Stimulated activated CD8-positive, alpha-beta memory T cell treated with anti-CD3 and anti-CD28 coated beads, Interleukin-7, amount 100 ng/mL, for 4 hours (primary cell): ENCODE measurements around the gene PIH1D1.

ENCODE experiments used
- DNase-seq, 2 donors: peaks; one replicate each; pipeline ENCODE4 v3.0.0-alpha.2; 2020; ENCODE audit warnings: low read depth in 2 of 2

Gene PIH1D1

GRCh38 chr19:49420227-49420626 lies 31.4 kb downstream of the PIH1D1 start:
- DNase-seq, result no peak

GRCh38 chr19:49419173-49419572 lies 32.4 kb downstream of the PIH1D1 start:
- no peak for DNase-seq

GRCh38 chr19:49418511-49418910 lies 33.1 kb downstream of the PIH1D1 start:
- no peak for DNase-seq

- no peak for DNase-seq
Observed at GRCh38 chr19:49417088-49417487, 34.5 kb downstream of the PIH1D1 start.

GRCh38 chr19:49415810-49416200 lies 35.8 kb downstream of the PIH1D1 start:
- DNase-seq, result no peak

- DNase-seq, result no peak
Observed at GRCh38 chr19:49415102-49415809, 36.4 kb downstream of the PIH1D1 start.

- no peak for DNase-seq
Observed at GRCh38 chr19:49414256-49414655, 37.4 kb downstream of the PIH1D1 start.

- DNase-seq, result no peak
Observed at GRCh38 chr19:49413348-49413747, 38.3 kb downstream of the PIH1D1 start.

GRCh38 chr19:49411681-49412326 lies 39.8 kb downstream of the PIH1D1 start:
- no peak for DNase-seq

- no peak for DNase-seq
Observed at GRCh38 chr19:49409441-49410029, 42.1 kb downstream of the PIH1D1 start.

GRCh38 chr19:49408816-49409440 lies 42.7 kb downstream of the PIH1D1 start:
- no peak for DNase-seq

GRCh38 chr19:49407482-49408015 lies 44.1 kb downstream of the PIH1D1 start:
- DNase-seq, result no peak

GRCh38 chr19:49407079-49407478 lies 44.5 kb downstream of the PIH1D1 start:
- no peak for DNase-seq

GRCh38 chr19:49403404-49404187 lies 48.0 kb downstream of the PIH1D1 start:
- DNase-seq, result no peak

GRCh38 chr19:49400029-49400428 lies 51.6 kb downstream of the PIH1D1 start:
- no peak for DNase-seq

GRCh38 chr19:49398931-49399330 lies 52.7 kb downstream of the PIH1D1 start:
- no peak for DNase-seq

- no peak for DNase-seq
Observed at GRCh38 chr19:49398001-49398615, 53.5 kb downstream of the PIH1D1 start.

GRCh38 chr19:49396738-49397505 lies 54.7 kb downstream of the PIH1D1 start:
- no peak for DNase-seq
